Neural progenitor cell (in vitro differentiated cells): Measurements from ENCODE around the gene ARID4B. TPM values are rescaled to one million over a fixed set of nuclear protein-coding genes. Genes with fewer than 3 reads are reported as not detected.

Experiments
- DNase-seq: peaks from one replicate; pipeline ENCODE4 v3.0.0-alpha.2; 2016; ENCODE audit warnings: low spot score
- H2AFZ ChIP-seq: fragments of 200-600 bp; sonication (generic); replicated peaks from 2 replicates; pipeline ENCODE4 v1.6.1; 2016; ENCODE audit warnings: antibody characterized with exemption
- H3F3A ChIP-seq: fragments of 200-600 bp; sonication (generic); 2 replicates; pipeline ENCODE4 v1.6.1; 2016; ENCODE audit warnings: antibody characterized with exemption, low read depth
- H3K27ac ChIP-seq: fragments of 200-600 bp; sonication (generic); 2 replicates; pipeline ENCODE4 v1.5.1; 2016; ENCODE audit warnings: mild to moderate bottlenecking
- H3K27me3 ChIP-seq: fragments of 200-600 bp; sonication (generic); 2 replicates; pipeline ENCODE4 v1.6.1; 2016; ENCODE audit warnings: mild to moderate bottlenecking, moderate library complexity
- H3K36me3 ChIP-seq: fragments of 200-600 bp; sonication (generic); 2 replicates; pipeline ENCODE4 v1.5.1; 2016
- H3K4me1 ChIP-seq: fragments of 200-600 bp; sonication (generic); 2 replicates; pipeline ENCODE4 v1.6.1; 2016; ENCODE audit warnings: mixed run types
- H3K4me2 ChIP-seq: fragments of 200-600 bp; sonication (generic); 2 replicates; pipeline ENCODE4 v1.6.1; 2016
- H3K4me3 ChIP-seq: fragments of 200-600 bp; sonication (generic); 2 replicates; pipeline ENCODE4 v1.5.1; 2016
- H3K79me2 ChIP-seq: fragments of 200-600 bp; sonication (generic); 2 replicates; pipeline ENCODE4 v1.6.1; 2016; ENCODE audit warnings: low read depth
- H3K9ac ChIP-seq: fragments of 200-600 bp; sonication (generic); 2 replicates; pipeline ENCODE4 v1.6.1; 2016
- H3K9me3 ChIP-seq: fragments of 200-600 bp; sonication (generic); 2 replicates; pipeline ENCODE4 v1.5.1; 2016; ENCODE audit warnings: low read depth
- H4K20me1 ChIP-seq: fragments of 200-600 bp; sonication (generic); 2 replicates; pipeline ENCODE4 v1.6.1; 2016; ENCODE audit warnings: low read depth
- H3K27ac Mint-ChIP-seq: 3 replicates; pipeline ENCODE4 v1.8.0; 2021; ENCODE audit warnings: mixed read lengths
- H3K27me3 Mint-ChIP-seq: 2 replicates; pipeline ENCODE4 v1.8.0; 2022; ENCODE audit warnings: low read depth, mild to moderate bottlenecking, inconsistent platforms, moderate library complexity, mixed read lengths; ENCODE audit not compliant: insufficient read depth
- H3K36me3 Mint-ChIP-seq: 3 replicates; pipeline ENCODE4 v1.8.0; 2021; ENCODE audit warnings: mixed read lengths
- H3K4me1 Mint-ChIP-seq: 3 replicates; pipeline ENCODE4 v1.8.0; 2021; ENCODE audit warnings: mixed read lengths
- H3K4me3 Mint-ChIP-seq: 3 replicates; pipeline ENCODE4 v1.8.0; 2021; ENCODE audit warnings: mild to moderate bottlenecking, moderate library complexity, mixed read lengths
- H3K9me3 Mint-ChIP-seq: 3 replicates; pipeline ENCODE4 v1.8.0; 2020; ENCODE audit warnings: mixed read lengths
- CTCF ChIP-seq: fragments of 200-600 bp; sonication (generic); IDR thresholded peaks from 2 replicates; pipeline ENCODE4 v1.5.1; 2017; ENCODE audit warnings: antibody characterized with exemption, mild to moderate bottlenecking
- EZH2 ChIP-seq: fragments of 200-600 bp; sonication (generic); IDR thresholded peaks from 2 replicates; pipeline ENCODE4 v1.6.1; 2017; ENCODE audit warnings: antibody characterized with exemption, mild to moderate bottlenecking, moderate library complexity
- EZH2phosphoT487 ChIP-seq: fragments of 200-600 bp; sonication (generic); IDR thresholded peaks from 2 replicates; pipeline ENCODE4 v1.6.1; 2017; ENCODE audit warnings: antibody characterized with exemption
- total RNA-seq: library from RNA; depleted of rRNA; stranded (reverse); fragments of >200 nt; gene quantifications from 2 replicates; pipeline ENCODE4 v1.2.3, GENCODE V29; 2015; ENCODE audit warnings: low replicate concordance

The ARID4B gene
- total RNA-seq, 1 donor from 2014 or later, result 65.8 TPM

GRCh38 chr1:235278233-235278914 is 49.6 kb downstream of the ARID4B start:
- H2AFZ ChIP-seq, result no peak overlapping the region
- peaks cover 9% of the 10 kb centered on the region for H3K4me1 Mint-ChIP-seq
- H3K79me2 ChIP-seq, result peaks cover 100% of the 10 kb centered on the region
- H3F3A ChIP-seq, result no peaks in the 10 kb centered on the region
- H3K36me3 Mint-ChIP-seq, result peaks cover 3% of the 10 kb centered on the region
- no peak overlapping the region for H3K27ac Mint-ChIP-seq
- H3K9me3 ChIP-seq, result no peaks in the 10 kb centered on the region
- H4K20me1 ChIP-seq, result peaks cover 94% of the 10 kb centered on the region
- no peak overlapping the region for H3K4me2 ChIP-seq
- no peaks in the 10 kb centered on the region for H3K36me3 ChIP-seq
- H3K9me3 Mint-ChIP-seq, result no peaks in the 10 kb centered on the region
- H3K9ac ChIP-seq, result no peak overlapping the region
- no peak for DNase-seq
- no peaks in the 10 kb centered on the region for H3K27me3 ChIP-seq
- no peak overlapping the region for H3K27ac ChIP-seq
- H3K4me1 ChIP-seq, result peaks cover 18% of the 10 kb centered on the region
- H3K4me3 ChIP-seq, result no peak overlapping the region
- no peak for TF ChIP-seq CTCF
- no peak for TF ChIP-seq EZH2phosphoT487
- no peak for TF ChIP-seq EZH2
- peaks cover 2% of the 10 kb centered on the region for H3K27me3 Mint-ChIP-seq
- no peak overlapping the region for H3K4me3 Mint-ChIP-seq

- H3K4me2 ChIP-seq, result no peak overlapping the region
- Mint-ChIP-seq H3K27me3 (peaks cover 2% of the 10 kb centered on the region), H3K36me3 (peaks cover 3% of the 10 kb centered on the region), H3K4me3 (no peak overlapping the region), H3K4me1 (peaks cover 9% of the 10 kb centered on the region), H3K27ac (no peak overlapping the region), H3K9me3 (no peaks in the 10 kb centered on the region)
- H3K4me1 ChIP-seq, result peaks cover 18% of the 10 kb centered on the region
- no peak for DNase-seq
- no peak overlapping the region for H3K4me3 ChIP-seq
- no peak overlapping the region for H3K9ac ChIP-seq
- no peaks in the 10 kb centered on the region for H3K27me3 ChIP-seq
- peaks cover 100% of the 10 kb centered on the region for H3K79me2 ChIP-seq
- H3K9me3 ChIP-seq, result no peaks in the 10 kb centered on the region
- H3F3A ChIP-seq, result no peaks in the 10 kb centered on the region
- no peaks in the 10 kb centered on the region for H3K36me3 ChIP-seq
- H2AFZ ChIP-seq, result no peak overlapping the region
- H4K20me1 ChIP-seq, result peaks cover 94% of the 10 kb centered on the region
- no peak overlapping the region for H3K27ac ChIP-seq
- TF ChIP-seq EZH2phosphoT487 (no peak), EZH2 (no peak), CTCF (no peak)
Observed at GRCh38 chr1:235277709-235278108, 50.3 kb downstream of the ARID4B start.

GRCh38 chr1:235275836-235276235 is 52.1 kb downstream of the ARID4B start:
- Histone ChIP-seq H3K27ac (no peak overlapping the region), H3K4me1 (peaks cover 18% of the 10 kb centered on the region), H3K4me2 (no peak overlapping the region), H3K36me3 (no peaks in the 10 kb centered on the region), H3K4me3 (no peak overlapping the region), H3K9ac (no peak overlapping the region), H3K27me3 (no peaks in the 10 kb centered on the region), H4K20me1 (peaks cover 95% of the 10 kb centered on the region), H3K9me3 (no peaks in the 10 kb centered on the region), H3F3A (no peaks in the 10 kb centered on the region), H2AFZ (no peak overlapping the region), H3K79me2 (peaks cover 100% of the 10 kb centered on the region)
- Mint-ChIP-seq H3K36me3 (peaks cover 4% of the 10 kb centered on the region), H3K4me3 (no peak overlapping the region), H3K9me3 (peaks cover 2% of the 10 kb centered on the region), H3K27me3 (peaks cover 2% of the 10 kb centered on the region), H3K27ac (no peak overlapping the region), H3K4me1 (peaks cover 12% of the 10 kb centered on the region)
- TF ChIP-seq EZH2, result no peak
- no peak for TF ChIP-seq EZH2phosphoT487
- TF ChIP-seq CTCF, result no peak
- DNase-seq, result no peak
